Stimulated activated effector memory CD8-positive, alpha-beta T cell treated with anti-CD3 and anti-CD28 coated beads, Interleukin-12 subunit alpha, Interleukin-12 subunit beta, amount 100 ng/mL, for 72 hours (primary cell): ENCODE results near the gene MYBPHL.

Experiments used
- ATAC-seq: fragments of 150-1000 bp; cut with Tn5 transposase; 2 replicates; pipeline ENCODE4 v1.10.0; 2021
- DNase-seq, 2 donors: peaks; one replicate each; pipeline ENCODE4 v3.0.0; 2021 to 2022; ENCODE audit warnings: low spot score in 2 of 2
- H3K27ac Mint-ChIP-seq: one replicate; pipeline ENCODE4 v1.8.0; 2022; ENCODE audit warnings: mild to moderate bottlenecking, mixed read lengths
- H3K36me3 Mint-ChIP-seq: one replicate; pipeline ENCODE4 v1.8.0; 2022; ENCODE audit warnings: mild to moderate bottlenecking, mixed read lengths
- H3K4me1 Mint-ChIP-seq: one replicate; pipeline ENCODE4 v1.8.0; 2022; ENCODE audit warnings: mixed read lengths
- H3K4me3 Mint-ChIP-seq: one replicate; pipeline ENCODE4 v1.8.0; 2022; ENCODE audit warnings: mild to moderate bottlenecking, mixed read lengths
- H3K9me3 Mint-ChIP-seq: one replicate; pipeline ENCODE4 v1.8.0; 2022; ENCODE audit warnings: mixed read lengths

The MYBPHL gene

DNA sequence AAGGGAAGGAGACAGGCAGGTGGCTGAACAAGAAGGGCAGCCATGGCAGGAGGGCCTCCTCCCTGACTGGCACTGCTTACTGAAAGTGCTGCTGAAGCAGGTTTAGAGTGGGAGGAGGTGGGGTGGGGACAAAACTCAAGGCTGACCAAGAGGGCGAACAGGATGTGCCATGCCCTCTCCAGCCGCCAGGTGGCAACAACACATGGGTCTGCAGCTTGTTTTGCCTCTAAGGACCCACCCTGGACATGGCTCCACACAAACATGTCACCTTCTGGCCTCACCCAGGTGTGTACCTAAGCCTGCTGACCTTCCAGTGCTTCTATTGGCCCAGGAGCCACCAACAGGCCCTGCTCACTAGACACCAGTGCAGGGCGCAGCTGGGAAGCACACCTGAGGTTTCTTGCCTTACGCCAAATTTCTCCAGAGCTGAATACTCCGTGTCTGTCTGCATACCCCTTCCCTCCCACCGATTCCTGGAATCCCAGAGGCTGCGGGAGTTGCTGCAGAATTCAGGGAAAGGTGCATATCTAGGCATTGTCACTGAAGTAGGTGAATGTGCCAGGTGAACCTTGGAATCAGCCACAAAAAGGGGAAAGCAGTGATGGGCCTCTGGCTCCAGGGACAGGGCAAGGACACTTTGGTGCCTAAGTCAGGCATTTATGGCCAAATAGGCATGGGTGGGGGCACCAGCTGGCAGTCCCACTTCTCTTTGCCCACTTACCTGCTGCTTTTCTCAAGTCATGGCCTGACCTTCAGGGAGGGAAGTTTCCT is 29.2 kb downstream of the MYBPHL start:
- H3K9me3 Mint-ChIP-seq = no peaks in the 10 kb centered on the region
- peaks cover 14% of the 10 kb centered on the region for H3K4me1 Mint-ChIP-seq
- H3K27ac Mint-ChIP-seq = peak overlapping the region; percentile 41
- peaks cover 11% of the 10 kb centered on the region for H3K36me3 Mint-ChIP-seq
- peak; percentile 89 for ATAC-seq
- DNase-seq = peak; percentile 64 to 87
- no peak overlapping the region for H3K4me3 Mint-ChIP-seq

DNA sequence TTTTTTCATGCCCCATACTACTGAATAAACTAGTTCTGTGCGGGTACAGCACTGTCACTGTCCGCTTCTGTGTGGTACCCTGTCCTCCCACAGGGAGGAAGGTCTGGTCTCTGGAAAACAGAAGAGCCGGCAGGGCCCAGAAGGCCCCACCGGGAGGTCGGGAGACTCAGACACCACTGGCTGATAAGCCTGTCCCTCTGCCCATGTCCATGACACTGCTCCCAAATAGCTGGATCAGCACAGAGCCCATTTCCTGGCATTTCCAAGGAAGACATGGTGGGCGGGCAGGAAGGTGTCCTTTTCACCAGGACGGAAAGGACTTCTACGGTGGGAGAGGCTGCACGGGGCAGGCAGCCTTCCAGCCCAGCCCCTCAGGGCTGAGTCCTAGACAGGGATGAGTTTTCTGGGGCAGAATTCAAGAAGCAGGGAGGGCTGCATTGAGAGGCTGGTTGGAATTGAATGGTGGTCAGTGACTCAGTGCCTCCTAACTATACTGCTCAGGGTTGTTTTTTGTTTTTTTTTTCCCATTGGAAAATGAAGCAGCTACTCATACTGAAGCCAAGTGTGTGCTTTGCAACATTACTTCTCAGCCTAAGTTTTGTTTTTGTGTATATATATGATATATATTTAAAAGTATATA is 31.0 kb downstream of the MYBPHL start:
- H3K27ac Mint-ChIP-seq = no peak overlapping the region

DNA sequence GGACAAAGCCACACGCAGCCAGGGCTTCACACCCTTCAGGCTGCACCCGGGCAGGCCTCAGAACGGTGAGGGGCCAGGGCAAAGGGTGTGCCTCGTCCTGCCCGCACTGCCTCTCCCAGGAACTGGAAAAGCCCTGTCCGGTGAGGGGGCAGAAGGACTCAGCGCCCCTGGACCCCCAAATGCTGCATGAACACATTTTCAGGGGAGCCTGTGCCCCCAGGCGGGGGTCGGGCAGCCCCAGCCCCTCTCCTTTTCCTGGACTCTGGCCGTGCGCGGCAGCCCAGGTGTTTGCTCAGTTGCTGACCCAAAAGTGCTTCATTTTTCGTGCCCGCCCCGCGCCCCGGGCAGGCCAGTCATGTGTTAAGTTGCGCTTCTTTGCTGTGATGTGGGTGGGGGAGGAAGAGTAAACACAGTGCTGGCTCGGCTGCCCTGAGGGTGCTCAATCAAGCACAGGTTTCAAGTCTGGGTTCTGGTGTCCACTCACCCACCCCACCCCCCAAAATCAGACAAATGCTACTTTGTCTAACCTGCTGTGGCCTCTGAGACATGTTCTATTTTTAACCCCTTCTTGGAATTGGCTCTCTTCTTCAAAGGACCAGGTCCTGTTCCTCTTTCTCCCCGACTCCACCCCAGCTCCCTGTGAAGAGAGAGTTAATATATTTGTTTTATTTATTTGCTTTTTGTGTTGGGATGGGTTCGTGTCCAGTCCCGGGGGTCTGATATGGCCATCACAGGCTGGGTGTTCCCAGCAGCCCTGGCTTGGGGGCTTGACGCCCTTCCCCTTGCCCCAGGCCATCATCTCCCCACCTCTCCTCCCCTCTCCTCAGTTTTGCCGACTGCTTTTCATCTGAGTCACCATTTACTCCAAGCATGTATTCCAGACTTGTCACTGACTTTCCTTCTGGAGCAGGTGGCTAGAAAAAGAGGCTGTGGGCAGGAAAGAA is 32.0 kb downstream of the MYBPHL start:
- no peak for ATAC-seq

More for the DNA sequence above, 31.0 kb downstream of the MYBPHL start:
- H3K4me1 Mint-ChIP-seq = peaks cover 6% of the 10 kb centered on the region
- peaks cover 11% of the 10 kb centered on the region for H3K36me3 Mint-ChIP-seq
- H3K9me3 Mint-ChIP-seq = no peaks in the 10 kb centered on the region
- DNase-seq (no peak), ATAC-seq (no peak)
- H3K4me3 Mint-ChIP-seq = no peak overlapping the region

DNA sequence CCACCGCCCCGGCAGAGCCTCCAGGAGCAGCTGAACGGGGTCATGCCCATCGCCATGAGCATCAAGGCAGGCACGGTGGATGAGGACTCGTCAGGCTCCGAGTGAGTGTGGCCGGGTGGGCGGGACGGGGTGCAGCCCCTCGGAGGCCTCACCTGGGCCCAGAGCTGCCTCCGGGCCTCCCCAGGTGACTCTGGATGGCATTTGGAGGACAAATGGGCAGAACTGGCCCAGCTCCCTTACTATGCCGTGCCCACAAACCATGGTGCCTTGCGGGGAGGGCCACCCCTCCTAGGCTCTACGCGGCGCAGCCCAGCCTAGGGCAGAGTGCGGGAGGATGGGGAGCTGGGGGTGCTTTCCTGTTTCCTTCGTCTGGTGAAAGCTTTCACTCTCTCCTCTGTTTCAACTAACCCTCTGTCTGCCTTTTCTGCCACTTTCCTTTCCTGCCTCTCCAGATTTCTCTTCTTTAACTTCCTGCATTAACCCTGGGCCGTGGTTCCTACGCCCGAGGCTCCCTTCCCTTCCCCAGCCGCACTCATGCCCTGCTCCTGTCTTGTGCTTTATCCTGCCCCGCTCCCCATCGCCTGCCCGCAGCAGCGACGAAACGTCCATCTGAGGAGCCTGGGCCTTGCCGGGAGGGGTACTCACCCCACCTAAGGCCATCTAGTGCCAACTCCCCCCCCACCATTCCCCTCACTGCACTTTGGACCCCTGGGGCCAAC is 33.1 kb downstream of the MYBPHL start:
- Mint-ChIP-seq H3K27ac (no peak overlapping the region), H3K4me3 (no peak overlapping the region), H3K9me3 (no peaks in the 10 kb centered on the region), H3K36me3 (no peaks in the 10 kb centered on the region), H3K4me1 (peaks cover 6% of the 10 kb centered on the region)
- DNase-seq (no peak), ATAC-seq (no peak)

More for the DNA sequence above, 32.0 kb downstream of the MYBPHL start:
- Mint-ChIP-seq H3K4me1 (peaks cover 6% of the 10 kb centered on the region), H3K36me3 (peaks cover 10% of the 10 kb centered on the region), H3K9me3 (no peaks in the 10 kb centered on the region), H3K27ac (no peak overlapping the region), H3K4me3 (no peak overlapping the region)
- no peak for DNase-seq

DNA sequence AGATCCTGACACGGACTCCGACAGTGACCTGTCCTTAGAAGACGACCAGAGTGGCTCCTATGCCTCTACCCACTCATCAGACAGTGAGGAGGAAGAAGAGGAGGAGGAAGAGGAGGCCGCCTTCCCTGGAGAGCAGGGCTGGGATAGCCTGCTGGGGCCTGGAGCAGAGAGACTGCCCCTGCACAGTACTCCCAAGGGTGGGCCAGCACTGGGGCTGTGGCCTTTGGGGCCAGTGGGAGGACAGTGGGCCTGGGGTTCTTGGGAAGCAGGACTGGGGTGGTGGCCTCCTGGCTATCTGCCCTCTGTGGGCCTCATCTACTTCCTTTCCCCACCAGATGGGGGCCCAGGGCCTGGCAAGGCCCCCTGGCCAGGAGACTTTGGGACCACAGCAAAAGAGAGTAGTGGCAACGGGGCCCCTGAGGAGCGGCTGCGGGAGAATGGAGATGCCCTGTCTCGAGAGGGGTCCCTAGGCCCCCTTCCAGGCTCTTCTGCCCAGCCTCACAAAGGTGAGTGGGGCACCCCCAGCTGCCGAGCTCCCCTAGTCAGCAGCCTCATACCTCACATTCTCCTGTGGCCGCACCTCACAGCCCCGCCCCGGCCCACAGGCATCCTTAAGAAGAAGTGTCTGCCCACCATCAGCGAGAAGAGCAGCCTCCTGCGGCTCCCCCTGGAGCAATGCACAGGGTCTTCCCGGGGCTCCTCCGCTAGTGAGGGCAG is 33.8 kb downstream of the MYBPHL start:
- ATAC-seq (no peak), DNase-seq (no peak)
- H3K27ac Mint-ChIP-seq = no peak overlapping the region
- H3K9me3 Mint-ChIP-seq = no peaks in the 10 kb centered on the region
- H3K36me3 Mint-ChIP-seq = no peaks in the 10 kb centered on the region
- H3K4me3 Mint-ChIP-seq = no peak overlapping the region
- H3K4me1 Mint-ChIP-seq = peaks cover 6% of the 10 kb centered on the region

DNA sequence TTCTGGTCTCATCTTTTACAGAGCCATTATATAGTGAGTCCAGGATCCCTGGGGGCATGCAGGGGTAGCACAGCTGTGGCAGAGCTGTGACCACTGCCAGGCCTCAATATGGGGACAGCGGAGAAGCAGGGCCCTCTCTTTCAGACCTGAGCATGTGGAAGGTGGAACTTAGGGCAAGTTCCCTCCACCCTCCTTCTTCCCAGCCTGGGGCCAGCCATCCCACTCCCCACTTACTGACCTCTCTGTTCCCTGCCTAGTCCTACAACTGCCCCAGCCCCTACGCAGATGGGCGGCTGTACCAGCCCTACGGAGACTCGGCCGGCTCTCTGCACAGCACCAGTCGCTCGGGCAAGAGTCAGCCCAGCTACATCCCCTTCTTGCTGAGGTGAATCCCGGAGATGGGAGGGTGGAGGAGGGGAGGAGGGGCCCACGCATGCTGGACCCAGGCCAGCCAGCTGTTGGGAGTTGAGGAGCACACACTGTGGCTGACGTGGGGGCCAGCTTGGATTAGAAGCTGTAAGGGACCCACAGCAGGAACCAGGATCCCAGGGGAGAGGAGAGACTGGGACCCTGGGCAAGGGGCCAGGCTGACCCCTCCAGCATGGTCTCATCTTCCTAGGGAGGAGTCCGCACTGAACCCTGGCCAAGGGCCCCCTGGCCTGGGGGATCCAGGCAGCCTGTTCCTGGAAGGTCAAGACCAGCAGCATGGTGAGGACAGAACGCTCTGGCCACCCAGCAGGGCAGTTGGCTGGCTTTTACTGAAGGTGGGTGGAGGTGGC is 34.6 kb downstream of the MYBPHL start:
- peaks cover 4% of the 10 kb centered on the region for H3K4me1 Mint-ChIP-seq
- DNase-seq (no peak), ATAC-seq (no peak)
- no peaks in the 10 kb centered on the region for H3K36me3 Mint-ChIP-seq
- H3K4me3 Mint-ChIP-seq = no peak overlapping the region
- H3K9me3 Mint-ChIP-seq = no peaks in the 10 kb centered on the region
- no peak overlapping the region for H3K27ac Mint-ChIP-seq

DNA sequence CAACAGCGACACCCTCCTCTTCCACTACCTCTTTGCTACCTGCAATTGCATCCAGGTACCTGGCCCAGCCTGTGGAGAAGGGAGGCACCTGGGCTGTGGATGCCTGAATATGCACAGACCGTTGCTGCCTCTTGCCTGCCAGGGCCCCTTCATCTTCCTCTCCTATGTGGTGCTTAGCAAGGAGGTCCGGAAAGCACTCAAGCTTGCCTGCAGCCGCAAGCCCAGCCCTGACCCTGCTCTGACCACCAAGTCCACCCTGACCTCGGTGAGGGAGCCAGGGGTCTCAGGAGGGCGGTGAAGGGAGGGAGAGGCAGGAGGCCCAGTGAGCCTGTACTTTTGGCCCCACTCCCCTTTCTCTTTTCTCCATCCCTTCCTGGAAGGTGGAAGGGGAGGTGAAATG is 35.4 kb downstream of the MYBPHL start:
- Mint-ChIP-seq H3K9me3 (no peaks in the 10 kb centered on the region), H3K36me3 (no peaks in the 10 kb centered on the region), H3K4me3 (no peak overlapping the region), H3K27ac (peak overlapping the region; percentile 70), H3K4me1 (no peaks in the 10 kb centered on the region)
- ATAC-seq (no peak), DNase-seq (no peak)

DNA sequence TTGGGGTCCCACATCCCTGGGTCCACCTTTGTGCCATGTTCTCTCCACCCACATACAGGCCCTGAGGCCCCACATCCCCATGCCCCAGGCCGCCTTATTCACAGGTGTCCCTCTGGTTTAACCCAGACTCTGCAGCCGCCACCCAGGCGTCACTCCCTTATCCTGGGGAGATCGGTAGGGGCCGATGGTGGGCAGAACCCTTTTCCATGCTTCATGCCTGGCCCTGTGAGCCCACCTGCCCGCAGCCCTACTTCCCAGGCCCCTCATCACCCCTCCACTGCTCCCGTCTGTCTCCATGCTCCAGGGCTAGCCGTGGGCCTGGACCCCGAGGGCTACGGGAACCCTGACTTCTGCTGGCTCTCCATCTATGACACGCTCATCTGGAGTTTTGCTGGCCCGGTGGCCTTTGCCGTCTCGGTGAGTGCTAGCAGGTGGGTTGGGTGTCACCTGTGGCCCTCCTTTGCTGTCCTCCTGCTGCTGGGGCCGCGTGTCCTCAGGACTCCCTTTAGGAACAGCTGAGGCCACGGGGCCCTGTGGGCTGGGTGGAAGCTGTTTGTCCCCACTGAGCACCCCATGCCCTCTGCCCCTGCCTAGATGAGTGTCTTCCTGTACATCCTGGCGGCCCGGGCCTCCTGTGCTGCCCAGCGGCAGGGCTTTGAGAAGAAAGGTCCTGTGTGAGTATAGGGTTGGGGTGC is 36.0 kb downstream of the MYBPHL start:
- ATAC-seq = no peak

DNA sequence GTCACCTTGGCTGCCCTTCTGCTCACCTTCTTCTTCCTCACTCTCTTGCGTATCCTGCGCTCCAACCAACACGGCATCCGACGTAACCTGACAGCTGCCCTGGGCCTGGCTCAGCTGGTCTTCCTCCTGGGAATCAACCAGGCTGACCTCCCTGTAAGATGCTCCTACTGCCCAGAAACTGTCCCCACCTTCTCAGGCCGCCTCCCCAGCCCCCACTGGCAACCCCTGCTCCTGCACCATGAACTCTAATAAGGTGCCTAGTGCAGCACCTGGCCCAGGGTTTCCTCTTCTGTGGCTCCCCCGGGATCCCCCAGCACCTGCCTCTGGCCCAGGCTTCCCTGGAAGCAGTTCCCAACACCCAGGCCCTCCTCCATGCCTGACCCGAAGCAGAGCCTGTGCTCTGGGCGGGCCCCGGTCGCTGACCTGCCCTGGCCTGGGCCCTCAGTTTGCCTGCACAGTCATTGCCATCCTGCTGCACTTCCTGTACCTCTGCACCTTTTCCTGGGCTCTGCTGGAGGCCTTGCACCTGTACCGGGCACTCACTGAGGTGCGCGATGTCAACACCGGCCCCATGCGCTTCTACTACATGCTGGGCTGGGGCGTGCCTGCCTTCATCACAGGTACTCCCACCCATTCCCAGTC is 36.7 kb downstream of the MYBPHL start:
- Mint-ChIP-seq H3K27ac (peak overlapping the region; percentile 70), H3K36me3 (no peaks in the 10 kb centered on the region), H3K9me3 (no peaks in the 10 kb centered on the region), H3K4me1 (no peaks in the 10 kb centered on the region), H3K4me3 (no peak overlapping the region)
- no peak for ATAC-seq
- no peak for DNase-seq

More for the DNA sequence above, 36.0 kb downstream of the MYBPHL start:
- Mint-ChIP-seq H3K27ac (peak overlapping the region; percentile 70), H3K9me3 (no peaks in the 10 kb centered on the region), H3K36me3 (no peaks in the 10 kb centered on the region), H3K4me3 (no peak overlapping the region), H3K4me1 (no peaks in the 10 kb centered on the region)
- no peak for DNase-seq

DNA sequence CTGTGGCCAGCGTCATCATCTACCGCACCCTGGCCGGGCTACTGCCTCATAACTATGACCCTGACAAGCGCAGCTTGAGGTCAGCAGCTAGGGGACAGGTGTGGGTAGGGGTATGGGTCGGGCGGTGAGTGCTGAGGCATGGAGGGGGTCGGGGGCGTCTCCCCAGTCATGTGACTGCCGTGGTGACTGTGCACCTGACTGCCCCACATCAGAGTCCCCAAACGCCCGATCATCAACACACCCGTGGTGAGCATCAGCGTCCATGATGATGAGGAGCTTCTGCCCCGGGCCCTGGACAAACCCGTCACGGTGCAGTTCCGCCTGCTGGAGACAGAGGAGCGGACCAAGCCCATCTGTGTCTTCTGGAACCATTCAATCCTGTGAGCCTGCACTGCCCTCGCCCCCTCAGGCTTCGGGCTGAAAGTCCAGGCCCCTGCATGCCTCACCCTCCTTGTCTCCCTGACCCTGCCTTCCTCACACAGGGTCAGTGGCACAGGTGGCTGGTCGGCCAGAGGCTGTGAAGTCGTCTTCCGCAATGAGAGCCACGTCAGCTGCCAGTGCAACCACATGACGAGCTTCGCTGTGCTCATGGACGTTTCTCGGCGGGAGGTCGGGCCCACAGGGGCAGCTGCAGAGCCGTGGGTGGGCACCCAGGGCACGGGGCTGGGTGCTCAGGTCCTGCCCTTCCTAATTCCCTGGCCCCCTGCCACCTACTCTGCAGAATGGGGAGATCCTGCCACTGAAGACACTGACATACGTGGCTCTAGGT is 37.4 kb downstream of the MYBPHL start:
- no peaks in the 10 kb centered on the region for H3K4me1 Mint-ChIP-seq
- no peaks in the 10 kb centered on the region for H3K36me3 Mint-ChIP-seq
- H3K9me3 Mint-ChIP-seq = no peaks in the 10 kb centered on the region
- no peak overlapping the region for H3K27ac Mint-ChIP-seq
- no peak overlapping the region for H3K4me3 Mint-ChIP-seq
- DNase-seq (no peak), ATAC-seq (no peak)

DNA sequence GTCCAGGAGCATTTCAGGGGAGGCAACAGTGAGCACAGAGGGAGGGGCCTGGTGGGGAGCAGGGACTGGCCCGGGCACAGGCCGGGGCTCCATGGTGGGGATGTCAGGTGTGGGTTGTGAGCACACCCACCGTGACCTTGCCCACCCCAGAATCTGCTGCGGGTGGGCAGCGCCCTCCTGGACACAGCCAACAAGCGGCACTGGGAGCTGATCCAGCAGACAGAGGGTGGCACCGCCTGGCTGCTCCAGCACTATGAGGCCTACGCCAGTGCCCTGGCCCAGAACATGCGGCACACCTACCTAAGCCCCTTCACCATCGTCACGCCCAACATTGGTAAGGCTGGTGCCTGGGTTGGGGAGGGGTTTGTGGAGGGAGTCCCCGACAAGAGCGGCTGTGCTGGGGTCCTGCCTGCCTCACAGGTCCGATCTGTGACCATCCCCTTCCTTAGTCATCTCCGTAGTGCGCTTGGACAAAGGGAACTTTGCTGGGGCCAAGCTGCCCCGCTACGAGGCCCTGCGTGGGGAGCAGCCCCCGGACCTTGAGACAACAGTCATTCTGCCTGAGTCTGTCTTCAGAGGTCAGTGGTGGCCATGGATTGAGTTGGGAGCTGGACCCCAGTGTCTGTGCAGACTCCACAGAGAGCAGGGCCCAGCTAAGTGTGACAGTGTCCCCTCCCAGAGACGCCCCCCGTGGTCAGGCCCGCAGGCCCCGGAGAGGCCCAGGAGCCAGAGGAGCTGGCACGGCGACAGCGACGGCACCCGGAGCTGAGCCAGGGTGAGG is 38.2 kb downstream of the MYBPHL start:
- Mint-ChIP-seq H3K4me3 (no peak overlapping the region), H3K27ac (no peak overlapping the region), H3K4me1 (peaks cover 3% of the 10 kb centered on the region), H3K36me3 (no peaks in the 10 kb centered on the region), H3K9me3 (no peaks in the 10 kb centered on the region)
- DNase-seq (no peak), ATAC-seq (no peak)

DNA sequence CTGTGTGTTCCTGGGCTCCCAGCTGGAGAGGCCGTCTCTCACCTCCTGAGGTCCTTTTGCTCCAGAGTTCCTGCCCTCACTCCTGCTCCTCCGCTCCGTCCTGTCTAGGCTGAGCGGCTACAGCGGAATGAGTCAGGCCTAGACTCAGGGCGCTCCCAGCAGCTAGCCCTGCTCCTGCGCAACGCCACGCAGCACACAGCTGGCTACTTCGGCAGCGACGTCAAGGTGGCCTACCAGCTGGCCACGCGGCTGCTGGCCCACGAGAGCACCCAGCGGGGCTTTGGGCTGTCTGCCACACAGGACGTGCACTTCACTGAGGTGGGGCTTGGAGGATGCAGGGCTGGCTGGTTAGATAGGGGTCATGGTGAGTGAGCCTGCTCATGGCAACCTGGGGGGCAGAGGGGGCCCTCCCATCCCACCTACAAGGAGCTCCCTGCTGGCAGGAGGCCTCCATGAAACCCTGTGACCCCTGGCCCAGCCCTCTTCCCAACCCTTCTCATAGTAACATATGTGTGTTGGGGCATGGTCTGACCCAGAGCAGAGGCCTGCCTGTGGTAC is 39.0 kb downstream of the MYBPHL start:
- no peak overlapping the region for H3K27ac Mint-ChIP-seq
- no peaks in the 10 kb centered on the region for H3K9me3 Mint-ChIP-seq
- no peak overlapping the region for H3K4me3 Mint-ChIP-seq

More for the DNA sequence above, 39.0 kb downstream of the MYBPHL start:
- no peak for DNase-seq
- peaks cover 9% of the 10 kb centered on the region for H3K4me1 Mint-ChIP-seq
- H3K36me3 Mint-ChIP-seq = no peaks in the 10 kb centered on the region
- ATAC-seq = no peak
